Fibroblast of gingiva (primary cell): Measurements from ENCODE around the gene CALHM3.
"Not testable (repeated sequence)": the region's sequence is repeated elsewhere in the genome, so short reads cannot be mapped to it uniquely, and the experiment has no call there.

Experiments
- DNase-seq: peaks from one replicate; pipeline ENCODE4 v3.0.0-alpha.2; 2011; ENCODE audit warnings: low read depth

The CALHM3 gene

GRCh38 chr10:103502849-103503660 lies 24.0 kb upstream of the CALHM3 start:
- no peak for DNase-seq

DNA sequence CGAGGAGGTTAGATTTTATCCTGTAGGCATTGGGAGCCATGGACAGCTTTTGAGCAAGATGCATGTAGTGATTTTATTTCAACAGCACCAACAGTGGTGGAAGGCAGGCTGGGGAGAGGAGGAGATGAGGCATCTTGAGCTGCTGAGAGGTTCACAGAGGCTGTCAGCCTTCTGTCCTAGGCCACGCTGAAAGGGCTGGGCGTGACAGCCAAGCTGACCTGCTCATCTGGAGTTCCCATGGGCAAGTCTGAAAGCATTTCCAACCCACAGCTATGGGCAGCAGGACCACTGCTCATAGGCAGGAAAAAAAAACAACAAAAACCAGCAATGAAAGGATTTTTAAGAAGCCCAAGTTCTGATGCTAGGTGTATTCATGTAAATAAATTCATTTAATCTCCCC lies 22.1 kb upstream of the CALHM3 start:
- DNase-seq = no peak

DNA sequence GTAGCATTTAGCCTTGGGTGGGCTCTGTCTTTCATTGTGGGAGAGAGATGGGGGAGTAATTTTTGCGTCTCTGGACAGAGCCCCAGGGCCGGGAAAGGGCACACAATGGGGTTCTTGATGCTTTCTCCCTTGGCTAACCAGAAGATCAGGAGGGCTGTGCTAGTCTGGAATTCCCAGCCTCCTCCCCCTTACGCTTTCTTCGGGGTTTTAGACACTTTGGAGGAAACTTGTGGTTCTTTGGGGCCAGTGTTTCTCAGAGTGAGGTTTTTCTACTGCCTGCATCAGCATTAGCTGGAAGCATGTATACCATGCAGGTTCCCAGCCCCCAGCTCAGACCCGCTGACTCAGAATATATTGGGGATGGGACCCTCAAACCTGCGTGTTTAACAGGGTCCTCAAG lies 21.4 kb upstream of the CALHM3 start:
- no peak for DNase-seq

- no peak for DNase-seq
Measured at GRCh38 chr10:103499881-103500280, 20.8 kb upstream of the CALHM3 start.

- DNase-seq = no peak
Measured at GRCh38 chr10:103498936-103499638, 20.0 kb upstream of the CALHM3 start.

DNA sequence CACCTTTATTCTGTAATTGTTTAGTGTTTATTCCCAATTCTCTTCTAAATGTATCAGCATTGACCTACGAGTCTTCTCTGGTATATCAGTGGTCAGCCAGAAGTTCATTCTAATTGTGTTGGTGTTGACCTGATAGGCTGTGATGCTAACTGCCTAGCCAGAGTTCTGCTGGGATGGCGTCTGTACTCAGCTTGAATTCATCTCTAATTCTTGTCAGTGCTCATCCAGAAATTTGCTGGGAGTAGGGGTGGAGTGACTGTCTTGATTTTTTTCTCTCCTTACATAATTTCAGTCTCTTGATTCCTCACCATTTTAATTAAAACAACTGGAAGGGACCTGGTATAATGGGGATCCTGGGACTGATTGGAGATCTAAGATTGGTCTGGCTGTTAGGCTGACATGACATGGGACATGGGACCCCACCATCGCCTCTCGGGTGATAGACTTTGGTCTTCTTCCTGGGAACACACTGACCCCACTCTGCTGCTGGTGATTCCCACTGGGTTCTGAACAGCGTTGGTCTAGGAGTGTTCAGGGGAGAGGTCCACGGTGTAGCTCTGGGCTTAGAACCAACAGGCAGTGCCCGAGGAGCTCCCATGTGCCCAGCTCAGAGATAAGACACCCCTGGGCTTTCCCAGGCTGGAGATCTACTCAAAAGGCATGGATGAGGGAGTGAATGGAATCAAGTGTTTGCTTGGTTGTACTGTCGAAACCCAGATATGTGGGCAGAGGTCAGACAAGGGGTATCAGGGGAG lies 18.3 kb upstream of the CALHM3 start:
- no peak for DNase-seq

GRCh38 chr10:103495321-103495720 lies 16.3 kb upstream of the CALHM3 start:
- no peak for DNase-seq

DNA sequence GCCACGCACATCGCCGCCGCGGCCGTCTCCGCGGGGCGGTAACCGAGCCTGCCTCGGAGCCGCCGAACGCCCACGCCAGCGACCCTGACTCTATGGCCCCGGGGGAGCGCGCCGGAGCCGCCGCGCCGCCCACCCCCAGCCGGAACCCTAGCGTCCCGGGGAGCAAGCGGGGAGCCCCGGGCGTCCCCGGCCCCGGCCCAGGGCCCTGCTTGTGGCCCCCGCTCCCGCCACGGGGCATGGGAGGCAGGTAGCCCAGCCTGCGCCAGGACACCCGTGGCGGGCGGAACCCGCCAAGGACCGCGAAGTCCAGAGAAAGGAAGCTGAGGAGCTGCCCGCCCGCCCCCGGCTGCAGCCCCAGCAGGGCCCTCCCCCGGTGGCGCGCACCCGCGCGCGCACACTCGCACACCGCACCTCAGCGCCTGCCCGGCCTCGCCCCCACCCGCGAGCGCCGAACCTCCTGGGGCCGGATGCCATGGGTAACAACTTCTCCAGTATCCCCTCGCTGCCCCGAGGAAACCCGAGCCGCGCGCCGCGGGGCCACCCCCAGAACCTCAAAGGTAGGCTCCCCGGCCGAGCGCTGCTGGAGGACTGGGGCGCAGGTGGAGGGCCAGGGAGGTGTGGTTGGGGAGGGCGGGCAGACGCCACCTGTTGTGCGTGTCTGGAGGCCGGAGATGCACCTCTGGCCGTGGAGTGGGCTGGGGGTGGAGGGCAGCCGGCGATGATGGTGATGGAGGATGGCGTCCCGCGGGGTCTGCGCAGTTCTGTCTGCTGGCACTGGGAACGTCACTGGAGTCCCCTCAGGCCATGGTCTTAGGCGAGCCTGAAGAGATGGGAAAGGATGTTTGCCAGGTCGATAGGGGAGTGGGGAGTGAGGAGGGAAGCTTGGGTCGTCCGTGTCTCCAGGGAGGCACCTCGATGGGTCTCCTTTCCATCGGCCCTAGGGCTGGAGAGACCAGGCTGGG lies 15.2 kb upstream of the CALHM3 start:
- DNase-seq = no peak

- DNase-seq = no peak
Measured at GRCh38 chr10:103493362-103493915, 14.4 kb upstream of the CALHM3 start, which contains the start of gene NEURL1. Gene NEURL1 (plus strand): TSS chr10:103493705. CDS start chr10:103494388, 683 bp downstream.

GRCh38 chr10:103492655-103493261 lies 13.7 kb upstream of the CALHM3 start:
- no peak for DNase-seq

DNA sequence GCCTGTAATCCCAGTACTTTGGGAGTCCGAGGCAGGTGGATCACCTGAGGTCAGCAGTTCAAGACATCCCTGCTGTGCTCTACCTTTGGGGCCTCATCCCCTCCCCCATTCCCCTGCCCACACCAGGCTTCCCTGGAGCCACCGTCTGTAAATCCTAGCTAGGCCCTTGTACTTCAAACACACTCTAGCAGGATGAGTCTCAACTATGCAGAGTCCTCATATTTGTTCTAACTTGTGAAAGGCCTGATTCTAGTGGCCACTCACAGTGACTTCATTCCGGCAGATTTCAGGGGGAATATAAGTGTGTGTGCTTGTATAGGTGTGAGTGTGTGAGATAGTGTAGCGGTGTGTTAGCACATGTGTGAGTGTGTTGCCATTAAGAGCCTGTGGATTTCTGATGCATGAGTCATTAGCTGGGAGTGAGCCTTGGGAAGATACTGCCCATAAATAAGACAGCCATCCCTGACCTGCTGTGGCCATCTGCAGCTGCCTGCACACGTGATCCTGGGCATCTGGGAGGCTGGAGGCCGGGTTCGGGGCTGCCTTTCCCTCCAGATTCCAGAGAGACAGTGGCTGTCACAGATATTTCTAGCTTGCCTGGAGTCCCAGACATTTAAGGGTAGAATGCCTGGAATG lies 12.8 kb upstream of the CALHM3 start:
- DNase-seq = peak; percentile 80

GRCh38 chr10:103490986-103491314 lies 11.9 kb upstream of the CALHM3 start:
- DNase-seq = no peak

- no peak for DNase-seq
Measured at GRCh38 chr10:103487410-103487708, 8.3 kb upstream of the CALHM3 start.

DNA sequence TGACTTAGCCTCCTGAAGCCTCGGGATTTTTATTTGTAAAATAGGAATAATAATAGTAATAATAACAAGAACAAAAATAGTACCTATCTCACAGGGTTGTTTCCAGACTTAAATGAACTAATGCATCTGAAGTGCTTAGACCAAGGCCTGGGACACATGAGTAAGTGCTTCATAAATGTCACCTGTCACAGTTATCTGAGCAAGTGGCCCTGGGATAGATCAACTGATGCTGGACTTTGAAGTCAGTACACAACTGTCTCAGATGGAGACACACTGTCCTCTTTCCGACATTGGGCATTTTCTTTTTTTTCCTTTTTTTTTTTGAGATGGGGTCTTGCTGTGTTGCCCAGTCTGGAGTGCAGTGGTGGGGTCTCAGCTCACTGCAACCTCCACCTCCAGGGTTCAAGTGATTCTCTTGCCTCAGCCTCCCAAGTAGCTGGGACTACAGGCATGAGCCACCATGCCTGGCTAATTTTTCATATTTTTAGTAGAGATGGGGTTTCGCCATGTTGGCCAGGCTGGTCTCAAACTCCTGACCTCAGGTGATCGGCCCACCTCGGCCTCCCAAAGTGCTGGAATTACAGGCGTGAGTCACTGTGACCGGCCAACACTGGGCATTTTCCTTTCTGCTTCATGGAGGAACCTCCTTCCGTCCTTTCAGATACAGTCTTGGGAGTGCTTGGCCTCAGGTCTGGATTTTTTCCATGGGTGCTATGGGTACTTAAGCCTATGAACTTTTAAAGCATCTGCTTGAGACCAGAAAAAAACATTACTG lies 7.8 kb upstream of the CALHM3 start:
- DNase-seq = not testable (repeated sequence)

GRCh38 chr10:103481974-103482531 lies 3.0 kb upstream of the CALHM3 start:
- peak; percentile 68 for DNase-seq

DNA sequence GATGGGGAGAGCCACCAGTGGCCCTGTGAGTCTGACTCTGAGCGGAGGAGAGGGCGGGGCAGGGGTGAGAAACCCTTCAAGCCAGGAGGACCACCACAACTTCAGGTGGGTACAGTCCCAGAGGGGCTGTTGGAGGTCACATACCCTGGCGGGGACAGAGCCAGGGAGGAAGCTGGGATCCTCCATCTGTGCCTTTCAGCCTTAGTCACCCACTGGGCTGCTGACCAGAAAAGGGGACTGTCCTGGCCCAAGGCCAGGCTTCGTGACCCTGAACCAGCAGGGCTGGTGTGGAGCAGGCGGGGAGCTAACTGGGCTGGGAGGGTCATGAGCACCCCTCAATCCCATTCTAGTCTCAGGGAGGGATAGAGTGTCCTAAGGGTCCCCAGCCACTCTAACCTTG lies 1.5 kb upstream of the CALHM3 start:
- peak; percentile 13 for DNase-seq

DNA sequence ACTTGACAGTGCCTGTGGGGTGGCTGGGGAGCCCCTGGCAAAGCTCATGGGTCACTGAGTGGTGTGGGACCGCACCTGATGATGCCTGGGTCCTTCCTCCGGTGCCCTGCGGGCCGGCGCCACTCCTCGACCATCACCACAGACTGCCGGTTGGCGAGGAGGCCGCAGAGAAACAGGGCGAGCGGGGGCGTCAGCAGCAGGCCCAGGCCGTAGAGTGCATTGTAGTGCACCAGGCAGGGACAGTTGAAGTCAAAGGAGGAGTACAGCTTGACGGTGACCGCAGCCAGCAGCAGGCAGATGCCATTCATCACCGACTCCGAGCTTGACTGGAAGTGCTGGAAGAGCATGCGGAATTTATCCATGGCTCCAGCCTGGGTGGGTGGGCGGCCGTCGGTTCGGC lies 369 bp downstream of the CALHM3 start:
- DNase-seq = no peak

DNA sequence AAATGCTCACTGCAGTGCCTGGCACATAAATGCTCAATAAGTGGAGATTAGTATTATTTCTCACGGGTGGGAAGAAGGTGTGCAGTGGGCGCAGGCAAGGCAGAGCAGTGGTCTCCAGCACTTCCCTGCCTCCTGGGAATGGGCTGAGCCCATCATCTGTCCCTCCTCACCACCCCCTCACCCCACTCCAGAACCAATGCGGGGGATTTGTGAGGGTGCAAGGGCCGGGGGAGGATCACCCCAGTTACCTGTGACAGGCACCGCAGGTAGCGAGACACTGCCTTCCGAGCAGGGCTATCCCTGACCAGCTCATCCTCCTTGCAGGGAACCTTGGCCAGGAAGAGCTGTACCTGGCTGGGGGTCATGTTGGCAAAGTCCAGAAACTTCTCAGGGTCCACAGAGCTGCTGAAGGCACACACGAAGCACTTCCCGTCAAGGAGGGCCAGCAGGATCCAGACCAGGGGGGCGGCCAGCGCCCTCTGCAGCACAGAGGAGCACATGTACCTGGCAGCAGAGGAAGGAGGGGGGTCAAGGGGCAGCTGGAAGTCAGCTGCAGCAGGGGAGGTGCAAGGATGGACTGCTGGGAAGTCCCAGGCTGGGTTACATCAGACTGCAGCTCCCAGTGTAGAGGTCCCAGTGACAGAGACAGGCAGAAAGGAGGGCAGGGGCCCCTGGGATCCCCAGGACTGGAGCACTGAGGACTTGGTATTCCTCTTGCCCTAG lies 2.8 kb downstream of the CALHM3 start:
- no peak for DNase-seq

DNA sequence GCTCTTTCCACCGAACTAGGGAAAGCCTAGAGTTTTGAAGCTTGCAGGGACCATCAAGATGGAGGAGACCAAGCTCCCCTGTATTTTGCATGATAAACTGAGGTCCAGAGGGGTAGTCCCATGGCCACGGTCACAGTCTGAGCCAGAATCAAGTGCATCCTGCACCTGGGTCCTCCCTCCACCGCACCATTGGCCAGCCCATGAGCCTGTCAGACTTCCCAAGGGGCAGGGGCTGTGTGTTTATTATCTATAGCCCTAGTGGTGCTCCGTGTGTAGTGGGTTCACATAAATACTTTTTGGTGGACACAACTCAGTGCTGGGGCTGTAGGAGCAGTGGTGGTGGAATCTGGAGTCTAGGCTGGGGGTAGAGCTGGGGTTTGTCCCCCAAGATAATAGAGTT lies 3.6 kb downstream of the CALHM3 start:
- no peak for DNase-seq
